ENCODE data around the gene IFIT5.
"Not testable (repeated sequence)": the region's sequence is repeated elsewhere in the genome, so short reads cannot be mapped to it uniquely, and the experiment has no call there.

The IFIT5 gene

GRCh38 chr10:89395141-89395540 is 19.2 kb upstream of the IFIT5 start:
- no peak for DNase-seq

DNA sequence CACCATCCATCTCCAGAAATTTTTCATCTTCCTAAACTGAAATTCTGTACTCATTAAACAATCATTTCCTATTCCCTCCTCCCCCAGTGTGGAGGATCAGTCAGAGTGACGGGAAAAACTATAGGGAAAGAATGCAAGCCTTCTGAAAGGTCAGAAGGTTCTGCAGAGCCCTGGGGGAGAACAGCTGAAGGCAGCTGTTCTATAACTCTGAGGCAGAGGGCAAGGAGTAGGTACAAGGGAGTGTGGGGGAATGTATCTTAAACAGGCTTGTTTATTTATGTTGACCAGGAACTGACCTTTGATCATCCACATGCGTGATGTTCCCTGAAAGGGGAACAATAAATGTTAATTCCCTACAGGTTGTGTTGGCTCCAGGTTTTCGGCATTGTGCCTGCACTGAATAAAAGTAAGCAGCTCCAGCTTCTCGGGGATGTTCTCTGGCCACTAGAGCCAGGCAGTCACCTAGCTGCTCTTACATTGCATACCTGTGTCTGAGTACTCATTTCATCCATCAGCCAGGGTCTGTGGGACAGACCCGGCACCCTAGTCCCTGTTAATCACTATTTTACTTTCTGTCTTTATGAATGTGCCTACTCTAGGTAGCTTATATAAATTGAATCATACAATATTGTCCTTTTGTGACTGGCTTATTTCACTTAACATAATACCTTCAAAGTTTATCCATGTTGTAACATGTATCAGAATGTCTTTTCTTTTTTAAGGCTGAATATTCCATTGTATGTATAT is 16.2 kb upstream of the IFIT5 start:
- no peak for DNase-seq

DNA sequence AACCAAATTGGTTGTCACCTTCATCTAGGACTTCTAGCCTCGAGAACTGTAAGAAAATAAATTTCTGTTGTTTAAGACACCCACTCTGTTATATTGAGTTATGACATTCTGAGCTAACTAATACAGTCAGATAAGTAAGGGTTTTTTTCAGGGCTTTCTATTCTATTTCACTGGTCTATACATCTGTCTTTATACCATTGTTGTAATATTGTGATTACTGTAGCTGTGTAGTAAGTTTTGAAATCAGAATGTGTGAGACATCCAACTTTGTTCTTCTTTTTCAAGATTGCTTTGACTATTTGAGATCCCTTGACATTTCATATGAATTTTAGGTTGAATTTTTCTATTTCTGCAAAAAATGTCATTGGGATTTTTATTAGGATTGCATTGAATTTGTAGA is 14.4 kb upstream of the IFIT5 start:
- DNase-seq, result no peak

GRCh38 chr10:89403043-89403442 is 11.3 kb upstream of the IFIT5 start:
- no peak for DNase-seq

- DNase-seq, result no peak
These were observed 10.0 kb upstream of the IFIT5 start for GRCh38 chr10:89404104-89405047.

GRCh38 chr10:89406178-89406577 is 8.2 kb upstream of the IFIT5 start:
- not testable (repeated sequence) for DNase-seq

DNA sequence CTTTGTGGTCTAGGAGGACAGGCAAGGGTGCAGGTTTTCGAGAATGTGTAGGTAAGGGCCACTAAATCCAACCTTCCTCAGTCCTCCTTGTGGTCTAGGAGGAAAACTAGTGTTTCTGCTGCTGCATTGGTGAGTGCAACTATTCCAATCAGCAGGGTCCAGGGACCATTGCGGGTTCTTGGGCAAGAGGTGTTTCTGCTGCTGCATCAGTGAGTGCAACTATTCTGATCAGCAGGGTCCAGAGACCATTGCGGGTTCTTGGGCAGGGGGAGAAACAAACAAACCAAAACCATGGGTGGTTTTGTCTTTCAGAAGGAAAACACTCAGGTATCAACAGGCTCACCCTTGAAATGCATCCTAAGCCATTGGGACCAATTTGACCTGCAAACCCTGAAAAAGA is 6.6 kb upstream of the IFIT5 start:
- not testable (repeated sequence) for DNase-seq

DNA sequence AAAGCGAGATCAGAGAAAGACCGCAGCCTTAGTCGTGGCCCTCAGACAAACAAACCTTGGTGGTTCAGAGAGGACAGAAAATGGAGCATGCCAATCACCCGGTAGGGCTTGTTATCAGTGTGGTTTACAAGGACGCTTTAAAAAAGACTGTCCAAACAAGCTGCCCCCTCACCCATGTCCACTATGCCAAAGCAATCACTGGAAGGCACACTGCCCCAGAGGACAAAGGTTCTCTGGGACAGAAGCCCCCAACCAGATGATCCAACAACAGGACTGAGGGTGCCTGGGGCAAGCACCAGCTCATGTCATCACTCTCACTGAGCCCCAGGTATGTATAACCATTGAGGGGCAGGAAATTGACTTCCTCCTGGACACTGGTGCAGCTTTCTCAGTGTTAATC is 5.1 kb upstream of the IFIT5 start:
- not testable (repeated sequence) for DNase-seq

- not testable (repeated sequence) for DNase-seq
These were observed 3.8 kb upstream of the IFIT5 start for GRCh38 chr10:89410551-89410950.

DNA sequence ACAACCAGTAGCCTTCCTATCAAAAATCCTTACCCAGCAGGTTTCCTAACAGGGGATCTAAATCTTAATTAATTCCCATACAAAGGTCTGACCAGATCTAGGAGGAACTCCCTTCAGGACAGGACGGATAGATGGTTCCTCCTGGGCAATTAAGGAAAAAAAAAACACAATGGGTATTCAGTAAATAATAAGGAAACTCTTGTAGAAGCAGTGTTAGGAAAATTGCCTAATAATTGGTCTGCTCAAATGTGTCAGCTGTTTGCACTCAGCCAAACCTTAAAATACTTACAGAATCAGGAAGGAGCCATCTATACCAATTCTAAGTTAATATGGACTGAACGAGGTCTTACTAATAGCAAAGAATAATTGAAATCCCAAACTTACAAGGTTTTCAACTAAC is 3.2 kb upstream of the IFIT5 start:
- DNase-seq, result not testable (repeated sequence)

- not testable (repeated sequence) for DNase-seq
These were observed 2.1 kb upstream of the IFIT5 start for GRCh38 chr10:89412276-89412675.

DNA sequence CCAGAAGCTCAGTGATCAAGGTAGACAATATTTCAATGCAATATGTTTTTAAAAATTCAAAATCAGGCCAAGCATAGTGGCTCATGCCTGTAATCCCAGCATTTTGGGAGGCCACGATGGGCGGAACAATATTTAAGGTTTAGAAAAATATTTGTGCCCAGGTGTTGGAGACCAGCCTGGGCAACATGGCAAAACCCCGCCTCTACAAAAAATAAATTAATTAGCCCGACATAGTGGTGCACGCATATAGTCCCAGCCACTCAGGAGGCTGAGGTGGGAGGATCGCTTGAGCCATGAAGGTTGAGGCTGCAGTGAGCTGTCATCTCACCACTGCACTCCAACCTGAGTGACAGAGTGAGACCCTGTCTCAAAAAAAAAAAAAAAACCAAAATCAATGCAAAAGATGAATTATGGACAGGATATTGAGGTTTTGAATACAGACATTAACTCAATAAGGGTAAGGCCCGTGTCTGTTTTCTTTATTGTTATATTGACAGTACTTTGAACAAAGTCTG is 913 bp upstream of the IFIT5 start:
- no peak for DNase-seq

- peak in 1 of 2 experiments; percentile 68 for DNase-seq
These were observed 782 bp downstream of the IFIT5 start for GRCh38 chr10:89414879-89415821.

- no peak for DNase-seq
These were observed 2.1 kb downstream of the IFIT5 start for GRCh38 chr10:89416465-89416864.

DNA sequence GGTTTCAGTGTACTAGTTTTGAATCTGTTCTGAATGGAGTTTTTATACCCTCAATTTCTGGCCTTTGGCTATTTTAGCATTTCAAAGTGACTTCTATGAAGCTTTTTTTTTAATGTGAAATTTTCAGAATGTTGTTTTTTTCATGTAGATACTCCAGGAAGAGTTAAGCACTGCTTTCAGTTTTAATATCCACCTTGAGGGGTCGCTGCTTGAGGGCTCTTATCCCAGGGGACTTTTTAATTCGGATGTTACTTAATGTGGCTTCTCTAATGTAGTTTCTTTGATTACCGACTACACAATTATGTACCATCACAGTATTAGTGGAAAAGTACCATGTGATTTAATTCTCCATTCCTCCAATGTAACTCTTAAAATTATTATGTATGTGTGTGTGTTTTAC is 5.2 kb downstream of the IFIT5 start:
- DNase-seq, result no peak

DNA sequence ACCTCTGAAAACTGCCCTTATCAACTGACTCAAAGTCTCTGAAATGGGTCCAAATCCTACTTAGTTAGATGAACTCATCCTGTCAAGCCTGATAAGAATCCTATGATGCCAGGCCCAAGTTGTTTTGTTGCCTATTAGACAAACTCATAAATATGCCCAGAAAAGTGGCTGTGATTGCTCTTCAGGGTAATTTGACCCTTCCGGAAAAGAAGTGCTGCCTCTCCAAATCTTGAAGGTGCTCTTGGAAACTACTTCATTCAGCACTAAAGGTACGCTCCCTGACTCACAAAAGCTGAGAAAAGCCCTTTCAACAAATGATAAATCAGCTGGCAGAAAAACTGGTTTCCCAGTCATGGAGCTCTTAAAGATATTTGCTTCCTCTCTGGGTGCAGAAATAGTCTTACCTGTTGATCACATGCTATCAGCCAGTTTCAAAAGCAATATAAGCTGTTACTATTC is 6.7 kb downstream of the IFIT5 start:
- no peak for DNase-seq

DNA sequence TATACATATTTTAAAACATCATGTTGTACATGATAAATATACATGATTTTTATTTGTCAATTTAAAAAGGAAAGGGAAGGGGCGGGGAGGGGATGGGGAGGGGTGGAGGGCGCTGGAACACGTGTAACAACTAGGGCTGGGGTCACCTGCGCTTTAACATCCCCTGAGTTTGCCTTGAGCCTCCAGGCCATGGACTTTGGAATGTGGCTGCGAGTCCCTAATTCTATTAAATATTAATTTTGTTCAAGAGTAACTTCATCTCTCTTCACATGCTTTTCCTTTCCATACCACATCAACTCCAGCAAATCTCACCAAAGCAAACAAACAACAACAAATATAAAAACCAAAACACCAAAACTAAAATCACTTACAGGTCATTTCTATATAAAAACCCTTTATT is 10.6 kb downstream of the IFIT5 start:
- DNase-seq, result no peak

GRCh38 chr10:89426230-89426868 is 12.0 kb downstream of the IFIT5 start:
- DNase-seq, result peak in 1 of 2 experiments; percentile 42

- DNase-seq, result no peak
These were observed 13.3 kb downstream of the IFIT5 start for GRCh38 chr10:89427629-89428028.

DNA sequence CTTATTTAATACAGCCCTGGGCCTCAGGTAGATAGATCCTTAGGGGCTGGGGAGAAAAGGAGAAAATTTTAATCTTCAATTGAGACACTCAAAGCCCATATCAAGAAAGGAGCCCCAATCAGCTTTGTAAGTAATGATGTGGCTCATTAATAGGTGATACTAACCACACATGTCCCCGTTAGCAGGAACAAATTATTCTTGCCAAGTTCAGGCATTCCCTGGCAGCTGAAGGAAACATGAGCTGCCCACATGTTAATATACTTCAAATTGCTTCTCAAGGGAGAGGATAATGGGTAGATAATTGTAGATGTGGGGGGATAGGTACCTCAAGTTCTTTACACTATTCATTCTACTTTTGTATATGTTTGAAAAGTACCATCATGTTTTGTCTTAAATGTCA is 14.5 kb downstream of the IFIT5 start:
- no peak for DNase-seq

GRCh38 chr10:89431977-89432376 is 17.6 kb downstream of the IFIT5 start:
- DNase-seq, result no peak

- DNase-seq, result no peak
These were observed 24.2 kb downstream of the IFIT5 start for GRCh38 chr10:89438525-89438924.
